Measurements from ENCODE around the gene BSG. TPM values are rescaled to one million over a fixed set of nuclear protein-coding genes. Genes with fewer than 3 reads are reported as not detected.
"Not testable (repeated sequence)": the region's sequence is repeated elsewhere in the genome, so short reads cannot be mapped to it uniquely, and the experiment has no call there.

The BSG gene
- total RNA-seq, 1 donor from 2014 or later, result 157 TPM

DNA sequence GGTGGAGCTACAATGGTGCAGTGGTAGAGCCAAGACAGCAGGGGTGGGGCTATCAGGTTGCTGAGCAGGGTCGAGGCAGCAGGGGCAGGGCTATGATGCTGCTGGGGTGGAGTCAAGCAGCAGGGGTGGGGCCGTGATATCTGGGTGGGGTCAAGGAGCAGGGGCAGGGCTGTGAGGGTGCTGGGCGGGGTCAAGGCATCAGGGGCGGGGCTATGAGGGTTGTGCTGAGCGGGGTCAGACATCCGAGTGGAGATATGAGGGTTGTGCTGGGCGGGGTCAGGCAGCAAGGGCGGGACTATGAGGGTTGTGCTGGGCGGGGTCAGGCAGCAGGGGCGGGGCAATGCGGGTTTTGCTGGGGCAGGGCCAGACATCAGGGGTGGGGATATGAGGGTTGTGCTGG is 32.0 kb downstream of the BSG start:
- no peak for DNase-seq

- DNase-seq, result not testable (repeated sequence)
These were observed 32.9 kb downstream of the BSG start for GRCh38 chr19:605061-605971.

DNA sequence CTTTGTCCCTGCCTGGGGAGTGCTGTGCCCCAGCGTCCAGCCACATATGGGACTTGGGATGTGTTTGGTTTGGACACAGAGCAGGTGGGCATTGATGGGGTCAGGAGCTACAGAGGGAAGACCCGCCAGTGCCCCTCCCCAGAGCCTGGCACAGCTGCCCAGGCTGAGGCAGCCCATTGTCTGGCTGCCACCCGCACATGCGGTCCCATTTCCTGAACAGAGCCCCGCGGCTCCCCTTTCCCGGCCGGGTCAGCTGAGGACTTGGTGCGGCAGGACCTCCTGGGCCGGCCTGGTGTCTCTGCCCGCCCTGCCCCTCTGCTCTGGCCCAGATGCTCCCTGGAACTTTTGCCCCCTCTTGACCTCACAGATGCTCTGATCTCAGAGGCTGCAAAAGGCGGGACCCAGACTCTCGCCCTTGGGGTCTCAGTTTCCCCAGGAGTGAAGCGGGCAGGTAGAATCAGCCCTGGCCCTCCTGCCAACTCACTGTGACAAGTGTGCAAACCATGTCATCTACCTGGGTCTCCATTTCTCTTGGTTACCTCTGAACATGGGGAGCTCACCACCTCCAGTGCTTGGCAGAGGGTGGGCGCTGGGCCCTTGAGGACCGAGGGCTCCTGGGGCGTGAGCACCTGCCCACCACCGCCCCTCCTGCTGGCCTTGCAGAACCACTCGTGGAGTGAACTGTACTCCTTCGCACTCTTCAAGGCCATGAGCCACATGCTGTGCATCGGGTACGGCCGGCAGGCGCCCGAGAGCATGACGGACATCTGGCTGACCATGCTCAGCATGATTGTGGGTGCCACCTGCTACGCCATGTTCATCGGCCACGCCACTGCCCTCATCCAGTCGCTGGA is 35.1 kb downstream of the BSG start:
- DNase-seq, result no peak

GRCh38 chr19:608155-609003 is 36.0 kb downstream of the BSG start:
- DNase-seq, result no peak

GRCh38 chr19:609004-609346 is 36.6 kb downstream of the BSG start:
- DNase-seq, result no peak

DNA sequence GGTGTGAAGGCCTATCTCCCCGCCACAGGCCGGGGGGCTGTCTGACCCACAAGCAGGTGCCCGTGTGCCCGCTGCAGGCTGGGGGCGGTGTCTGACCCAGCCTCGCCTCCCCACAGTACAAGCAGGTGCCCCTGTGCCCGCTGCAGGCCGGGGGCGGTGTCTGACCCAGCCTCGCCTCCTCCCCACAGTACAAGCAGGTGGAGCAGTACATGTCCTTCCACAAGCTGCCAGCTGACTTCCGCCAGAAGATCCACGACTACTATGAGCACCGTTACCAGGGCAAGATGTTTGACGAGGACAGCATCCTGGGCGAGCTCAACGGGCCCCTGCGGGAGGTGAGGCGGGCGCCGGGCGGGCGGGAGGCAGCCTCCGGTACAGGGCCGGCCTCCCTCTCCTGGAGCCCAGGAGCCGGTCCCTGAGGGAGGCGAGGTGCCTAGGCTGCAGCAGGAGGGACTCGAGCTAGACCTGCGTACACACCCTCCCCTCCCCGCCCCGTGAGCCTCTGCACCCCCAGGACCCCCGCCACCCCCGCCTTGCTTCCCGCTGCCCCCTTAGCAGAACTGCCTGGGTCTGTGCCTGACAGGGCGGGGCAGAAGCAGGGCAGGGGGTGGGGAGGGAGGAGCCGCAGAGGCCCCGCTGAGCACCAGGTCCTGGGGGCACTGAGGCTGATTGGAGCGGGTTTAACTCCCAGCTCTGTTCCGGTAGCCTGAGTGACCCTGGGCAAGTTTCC is 37.8 kb downstream of the BSG start:
- no peak for DNase-seq

- DNase-seq, result peak; percentile 23
These were observed 38.5 kb downstream of the BSG start for GRCh38 chr19:610801-611480.

DNA sequence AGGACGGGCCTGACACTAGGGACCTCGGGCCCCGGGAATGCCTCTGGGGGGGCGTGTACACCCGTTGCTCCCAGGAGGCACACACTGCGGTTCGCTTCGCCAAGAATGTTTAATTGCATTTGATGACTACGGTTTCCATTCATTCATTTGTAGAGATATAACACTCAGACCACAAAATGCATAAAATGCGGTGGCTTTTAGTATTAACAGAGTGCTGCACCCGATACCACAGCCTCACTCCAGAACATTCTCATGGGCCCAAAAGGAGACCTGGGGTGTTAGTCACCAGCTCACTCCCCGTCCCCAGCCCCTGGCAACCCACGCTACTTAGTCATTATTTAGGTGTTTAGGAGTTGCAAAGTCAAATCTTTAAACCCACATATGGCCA is 39.1 kb downstream of the BSG start:
- DNase-seq, result no peak

DNA sequence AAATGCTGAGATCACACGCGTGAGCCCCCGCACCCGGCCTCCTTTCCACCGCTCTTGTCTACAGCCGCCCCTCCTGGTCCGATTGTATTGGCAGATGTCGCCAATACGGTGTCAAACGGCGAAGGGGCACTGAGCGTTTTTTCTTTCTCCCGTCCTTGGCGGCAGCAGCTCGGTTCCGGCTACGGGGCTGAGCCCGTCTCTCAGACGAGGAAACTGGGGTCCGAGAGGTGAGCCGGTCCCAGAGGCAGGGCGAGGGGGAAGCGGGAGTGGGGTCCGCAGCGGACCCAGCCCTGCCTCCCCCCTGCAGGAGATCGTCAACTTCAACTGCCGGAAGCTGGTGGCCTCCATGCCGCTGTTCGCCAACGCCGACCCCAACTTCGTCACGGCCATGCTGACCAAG is 40.5 kb downstream of the BSG start:
- DNase-seq, result no peak

DNA sequence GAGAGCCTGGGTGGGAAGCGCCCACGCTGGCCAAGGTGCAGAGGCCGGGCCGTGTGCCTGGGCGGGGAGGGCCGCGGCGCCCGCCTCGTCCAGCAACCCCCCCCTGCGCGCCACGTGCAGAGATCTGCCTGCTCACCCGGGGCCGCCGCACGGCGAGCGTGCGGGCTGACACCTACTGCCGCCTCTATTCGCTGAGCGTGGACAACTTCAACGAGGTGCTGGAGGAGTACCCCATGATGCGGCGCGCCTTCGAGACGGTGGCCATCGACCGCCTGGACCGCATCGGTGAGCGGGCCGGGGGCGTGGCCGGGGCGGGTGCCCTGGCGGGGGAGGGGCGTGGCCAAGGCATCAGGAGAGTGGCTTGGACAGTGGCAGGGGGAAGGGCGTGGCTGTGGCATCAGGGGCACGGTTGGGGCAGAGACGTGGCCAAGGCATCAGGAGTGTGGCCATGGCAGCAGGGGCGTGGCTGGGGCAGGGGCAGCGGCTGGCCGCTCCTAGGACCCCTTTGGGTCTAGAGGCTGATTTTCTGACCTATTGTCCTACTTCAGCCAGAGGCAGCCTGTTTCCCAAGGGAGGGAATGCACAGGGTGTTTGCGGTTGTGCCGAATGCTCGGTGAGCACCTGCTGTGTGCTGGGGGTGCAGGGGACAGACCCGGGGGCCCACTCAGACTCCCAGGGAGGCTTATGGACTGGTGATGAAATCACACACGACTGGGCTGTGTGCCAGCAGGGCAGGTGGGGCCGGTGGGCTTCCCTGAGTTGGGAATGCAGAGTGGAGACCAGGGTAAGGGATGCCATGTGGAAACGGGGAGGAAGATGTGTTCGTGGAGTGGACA is 41.6 kb downstream of the BSG start:
- DNase-seq, result no peak

DNA sequence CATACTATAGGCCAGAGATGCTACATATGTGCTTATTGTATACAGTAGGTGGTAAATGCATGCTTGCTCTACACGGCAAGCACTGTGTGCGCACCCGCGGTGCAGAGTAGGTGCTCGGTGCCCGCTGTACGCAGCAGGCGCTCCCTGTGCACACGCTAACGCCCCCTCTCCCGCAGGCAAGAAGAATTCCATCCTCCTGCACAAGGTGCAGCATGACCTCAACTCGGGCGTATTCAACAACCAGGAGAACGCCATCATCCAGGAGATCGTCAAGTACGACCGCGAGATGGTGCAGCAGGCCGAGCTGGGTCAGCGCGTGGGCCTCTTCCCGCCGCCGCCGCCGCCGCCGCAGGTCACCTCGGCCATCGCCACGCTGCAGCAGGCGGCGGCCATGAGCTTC is 43.2 kb downstream of the BSG start:
- no peak for DNase-seq

- DNase-seq, result no peak
These were observed 43.8 kb downstream of the BSG start for GRCh38 chr19:616062-616700.

- no peak for DNase-seq
These were observed 44.5 kb downstream of the BSG start for GRCh38 chr19:616747-617526.

DNA sequence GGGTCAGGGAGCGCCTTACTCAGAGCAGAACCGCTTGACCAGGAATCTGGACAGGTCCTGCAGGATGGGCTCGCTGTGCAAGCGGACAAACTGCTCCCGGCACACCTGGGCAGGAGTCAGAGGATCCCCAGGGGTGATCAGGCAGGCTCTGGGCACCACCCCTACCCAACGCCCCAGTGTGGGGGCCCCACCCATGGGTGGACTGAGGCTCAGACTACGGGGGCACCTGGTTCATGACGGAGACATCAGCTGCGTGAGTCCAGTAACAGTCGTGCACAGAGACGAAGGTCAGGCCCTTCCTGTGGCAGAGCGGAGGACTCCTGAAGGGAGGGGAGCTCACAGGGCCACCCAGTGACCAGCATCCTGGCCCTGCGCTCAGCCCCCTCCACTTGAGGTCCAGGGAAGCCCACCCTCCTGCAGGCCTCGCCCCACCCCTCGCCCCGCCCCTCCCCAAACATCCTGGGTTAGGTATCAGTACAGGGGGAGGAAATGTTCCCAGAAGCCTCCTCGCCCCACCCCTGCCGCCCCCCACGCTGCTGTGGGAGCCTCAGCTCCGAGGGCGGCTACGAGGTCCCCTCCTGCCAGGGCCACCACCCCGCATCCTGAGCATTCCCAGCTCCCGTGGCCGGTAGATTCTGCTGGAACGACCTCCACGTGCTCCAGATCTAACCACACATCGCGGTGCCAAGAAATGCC is 45.3 kb downstream of the BSG start:
- DNase-seq, result no peak

DNA sequence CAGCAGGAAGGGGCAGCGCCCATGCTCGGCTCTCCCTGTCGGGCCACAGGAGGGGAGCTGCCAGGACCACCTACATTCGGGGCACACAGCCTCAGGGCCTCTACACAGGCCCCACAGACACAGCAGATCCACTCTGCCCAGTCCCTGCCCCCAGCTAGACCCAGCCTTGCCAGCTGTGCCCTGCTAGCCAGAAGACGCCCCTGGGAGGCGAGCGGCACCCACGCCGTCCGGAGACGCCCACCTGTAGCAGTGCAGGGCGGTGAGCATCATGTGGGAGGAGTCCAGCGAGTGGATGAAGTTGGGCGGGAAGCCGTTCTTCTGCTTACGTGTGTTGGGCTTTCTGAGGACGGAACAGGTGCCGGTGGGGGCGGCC is 45.8 kb downstream of the BSG start:
- no peak for DNase-seq

DNA sequence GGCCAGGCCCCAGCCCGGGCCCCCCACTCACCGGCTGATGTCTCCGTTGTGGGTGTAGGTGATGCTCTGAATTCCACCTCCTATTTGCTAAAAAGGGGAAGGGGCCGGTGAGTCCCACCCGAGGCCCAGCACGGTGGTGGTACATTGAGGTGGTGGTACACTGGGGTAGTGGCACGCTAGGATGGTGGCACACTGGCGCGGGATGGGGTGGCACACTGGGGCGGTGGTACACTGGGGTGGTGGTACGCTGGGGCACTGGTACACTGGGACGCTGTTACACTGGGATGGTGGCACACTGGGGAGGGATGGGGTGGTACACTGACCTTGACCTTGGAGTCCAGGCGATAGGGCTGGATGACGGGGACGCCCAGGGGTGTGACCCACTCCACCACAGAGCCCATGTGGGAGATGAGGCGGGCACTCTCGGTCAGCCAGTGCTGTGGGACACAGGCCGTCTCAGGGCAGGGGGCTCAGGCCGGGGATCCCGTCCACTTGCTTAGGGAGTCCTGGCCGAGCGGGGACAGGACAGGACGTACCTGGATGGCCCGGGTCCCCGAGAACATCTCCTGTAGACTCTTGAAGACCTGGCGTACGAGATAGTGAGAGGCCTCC is 46.4 kb downstream of the BSG start:
- DNase-seq, result no peak

GRCh38 chr19:619286-620002 is 47.0 kb downstream of the BSG start:
- no peak for DNase-seq
